GM12872 (cell line): ENCODE results near the gene HERC3.

Experiments
- TF ChIP-seq, protein P1 (sequence below): IDR thresholded peaks from 3 replicates; pipeline ENCODE4 v1.5.1; 2011; ENCODE audit warnings: low read depth, mild to moderate bottlenecking, low read length, moderate library complexity; ENCODE audit not compliant: insufficient read depth

HERC3 gene

DNA sequence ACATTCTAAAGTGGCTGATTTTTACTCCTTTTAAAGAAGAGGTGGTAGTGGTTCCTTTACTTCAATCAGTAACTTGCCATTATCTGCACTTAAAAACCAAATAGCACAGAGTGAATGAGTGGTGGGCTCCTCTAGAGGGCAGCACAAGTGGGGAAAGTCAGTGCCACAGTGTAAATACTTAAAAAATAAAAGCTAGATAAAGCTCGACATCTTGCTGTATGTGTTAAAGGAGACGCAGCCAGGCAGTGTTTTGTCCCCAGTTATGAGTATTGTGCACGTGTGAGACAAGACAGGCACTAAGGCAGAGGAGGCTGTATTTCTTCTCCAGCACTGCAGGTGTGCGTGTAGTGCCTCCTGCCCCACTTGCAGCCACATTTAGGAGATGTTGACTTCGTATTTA, 80.7 kb downstream of the HERC3 start:
- TF ChIP-seq, protein P1, sequence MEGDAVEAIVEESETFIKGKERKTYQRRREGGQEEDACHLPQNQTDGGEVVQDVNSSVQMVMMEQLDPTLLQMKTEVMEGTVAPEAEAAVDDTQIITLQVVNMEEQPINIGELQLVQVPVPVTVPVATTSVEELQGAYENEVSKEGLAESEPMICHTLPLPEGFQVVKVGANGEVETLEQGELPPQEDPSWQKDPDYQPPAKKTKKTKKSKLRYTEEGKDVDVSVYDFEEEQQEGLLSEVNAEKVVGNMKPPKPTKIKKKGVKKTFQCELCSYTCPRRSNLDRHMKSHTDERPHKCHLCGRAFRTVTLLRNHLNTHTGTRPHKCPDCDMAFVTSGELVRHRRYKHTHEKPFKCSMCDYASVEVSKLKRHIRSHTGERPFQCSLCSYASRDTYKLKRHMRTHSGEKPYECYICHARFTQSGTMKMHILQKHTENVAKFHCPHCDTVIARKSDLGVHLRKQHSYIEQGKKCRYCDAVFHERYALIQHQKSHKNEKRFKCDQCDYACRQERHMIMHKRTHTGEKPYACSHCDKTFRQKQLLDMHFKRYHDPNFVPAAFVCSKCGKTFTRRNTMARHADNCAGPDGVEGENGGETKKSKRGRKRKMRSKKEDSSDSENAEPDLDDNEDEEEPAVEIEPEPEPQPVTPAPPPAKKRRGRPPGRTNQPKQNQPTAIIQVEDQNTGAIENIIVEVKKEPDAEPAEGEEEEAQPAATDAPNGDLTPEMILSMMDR: peak; percentile 79

GRCh38 chr4:88673886-88674285, 81.6 kb downstream of the HERC3 start:
- TF ChIP-seq, protein P1: no peak

DNA sequence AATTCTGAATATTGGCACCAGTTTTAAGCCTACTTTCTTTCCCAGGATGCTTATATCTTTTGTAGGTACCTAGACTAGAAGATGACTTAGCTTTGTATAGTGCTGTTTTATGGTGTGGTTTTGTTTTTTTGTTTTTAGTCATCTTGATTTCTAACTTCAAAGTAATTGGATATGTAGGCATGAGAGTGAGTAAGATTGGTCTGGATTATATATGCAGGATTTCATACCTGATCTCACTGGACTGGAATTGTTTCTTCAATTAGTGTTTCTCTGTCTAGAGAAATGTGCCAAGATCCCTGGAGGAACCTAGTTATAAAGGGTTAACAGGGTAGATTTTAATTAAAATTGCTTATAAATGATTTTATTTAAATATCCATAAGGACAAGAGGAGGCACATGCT, 82.3 kb downstream of the HERC3 start:
- TF ChIP-seq, protein P1: no peak

DNA sequence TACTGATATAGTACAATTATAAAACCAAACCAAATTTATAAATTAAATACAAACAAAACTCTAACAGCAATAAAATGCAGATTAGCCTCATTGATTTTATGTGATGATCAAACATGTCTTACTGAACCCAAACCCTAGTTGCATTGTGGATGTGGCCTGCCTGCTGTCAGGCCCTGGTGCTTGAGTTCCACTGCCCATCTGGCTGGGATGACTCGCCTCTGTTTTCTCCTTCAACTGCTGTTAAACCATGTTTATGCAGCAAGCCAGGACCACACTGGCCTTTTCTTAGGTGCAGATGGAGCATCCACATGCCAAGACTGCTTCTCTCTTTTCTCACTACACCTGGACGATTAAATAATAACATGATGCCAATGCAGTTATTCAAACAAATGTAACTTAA, 82.7 kb downstream of the HERC3 start:
- TF ChIP-seq, protein P1: no peak

DNA sequence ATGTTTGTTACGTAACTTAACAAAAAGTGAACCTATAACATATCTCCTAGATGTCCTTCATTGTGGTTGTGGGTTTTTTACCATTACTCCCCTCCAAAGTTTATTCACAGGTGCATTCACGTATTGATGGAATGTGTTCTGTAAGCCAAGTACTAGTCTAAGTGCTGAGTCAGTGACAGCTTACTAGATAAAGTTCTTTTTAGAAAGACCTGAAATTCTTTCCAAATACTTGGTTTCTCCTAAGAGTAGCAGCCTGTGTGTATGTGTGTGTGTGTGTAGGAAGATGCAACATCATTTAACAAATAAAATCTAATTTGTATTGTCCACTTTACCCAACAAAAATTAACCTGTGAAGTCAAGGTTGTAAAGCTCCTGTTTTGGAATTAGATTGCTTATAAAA, 83.3 kb downstream of the HERC3 start:
- TF ChIP-seq, protein P1: no peak

DNA sequence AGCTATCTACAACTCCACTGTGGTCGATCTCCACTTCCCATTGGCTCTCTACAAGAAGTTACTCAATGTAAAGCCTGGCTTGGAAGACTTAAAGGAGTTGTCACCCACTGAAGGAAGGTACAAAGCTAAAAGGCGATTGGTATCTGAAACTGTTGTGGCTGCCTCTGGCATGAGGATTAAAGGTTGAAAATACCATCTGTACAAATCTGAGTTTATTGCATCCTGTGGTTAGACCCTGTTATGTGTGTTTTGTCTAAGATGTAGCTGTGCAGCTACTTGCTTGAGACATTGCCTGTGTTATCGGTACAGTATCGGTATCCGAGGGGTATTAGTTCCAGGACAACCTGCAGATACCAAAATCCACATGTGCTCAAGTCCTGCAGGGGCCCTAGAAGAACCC, 88.9 kb downstream of the HERC3 start:
- TF ChIP-seq, protein P1: no peak

DNA sequence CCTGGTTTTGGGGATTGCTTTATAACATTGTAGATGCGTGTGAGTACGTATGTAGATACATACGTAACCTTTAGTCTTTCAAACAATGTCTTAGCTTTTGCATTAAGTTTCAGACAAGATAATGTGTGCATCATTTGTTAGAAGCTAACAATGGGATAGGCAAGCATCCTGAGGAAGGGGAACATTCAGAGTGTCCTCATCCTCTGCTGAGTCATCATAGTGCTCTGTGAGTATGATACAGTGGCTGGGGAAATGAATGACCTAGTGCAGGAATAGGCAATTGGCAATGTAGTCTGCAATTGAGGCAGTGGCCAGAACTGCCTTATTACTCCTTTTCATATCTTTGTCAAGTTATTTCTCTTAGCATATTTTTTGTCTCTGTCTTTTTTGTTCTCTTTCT, 98.1 kb downstream of the HERC3 start:
- TF ChIP-seq, protein P1: no peak

DNA sequence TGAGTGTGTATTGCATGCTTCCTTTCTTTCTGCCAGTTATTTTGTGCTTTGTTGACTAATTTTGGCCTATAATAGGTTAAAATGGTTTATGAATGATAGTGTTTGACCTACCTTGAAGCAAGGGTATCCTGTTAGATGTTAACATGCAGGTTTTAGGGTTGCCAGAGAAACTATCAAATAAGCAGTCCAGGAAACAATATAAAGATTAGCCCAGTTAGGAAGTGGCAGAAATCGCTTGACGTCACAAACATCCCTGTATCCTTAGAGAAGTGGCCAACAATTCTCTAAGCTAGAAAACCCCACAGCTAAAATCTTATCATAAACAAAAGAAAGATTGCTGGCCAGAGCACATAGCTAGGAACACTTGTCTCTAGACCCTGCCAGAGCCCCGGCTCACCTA, 101.5 kb downstream of the HERC3 start:
- TF ChIP-seq, protein P1: no peak
